ENCODE results near the gene DAZAP1.

Gene DAZAP1

GRCh38 chr19:1389033-1389940 is 18.1 kb upstream of the DAZAP1 start:
- no peak for TF ChIP-seq CTCF (IDR thresholded peaks at IDR 0.05; ENCODE audit: control insufficient read depth, insufficient read depth, low read depth, low read length, missing control alignments)
- no peak overlapping the region for H3K4me3 ChIP-seq (ENCODE audit: control insufficient read depth, low read depth, low read length)
- no peak for DNase-seq (ENCODE audit: low read depth)

- H3K4me3 ChIP-seq (ENCODE audit: control insufficient read depth, low read depth, low read length): no peak overlapping the region
- TF ChIP-seq CTCF (IDR thresholded peaks at IDR 0.05; ENCODE audit: control insufficient read depth, insufficient read depth, low read depth, low read length, missing control alignments): no peak
- DNase-seq (ENCODE audit: low read depth): no peak
Observed at GRCh38 chr19:1390890-1391423, 16.4 kb upstream of the DAZAP1 start.

- no peak for DNase-seq (ENCODE audit: low read depth)
- H3K4me3 ChIP-seq (ENCODE audit: control insufficient read depth, low read depth, low read length): no peak overlapping the region
- TF ChIP-seq CTCF (IDR thresholded peaks at IDR 0.05; ENCODE audit: control insufficient read depth, insufficient read depth, low read depth, low read length, missing control alignments): no peak
Observed at GRCh38 chr19:1392407-1392806, 15.0 kb upstream of the DAZAP1 start.

- no peak overlapping the region for H3K4me3 ChIP-seq (ENCODE audit: control insufficient read depth, low read depth, low read length)
- no peak for DNase-seq (ENCODE audit: low read depth)
- TF ChIP-seq CTCF (IDR thresholded peaks at IDR 0.05; ENCODE audit: control insufficient read depth, insufficient read depth, low read depth, low read length, missing control alignments): no peak
Observed at GRCh38 chr19:1392939-1393530, 14.4 kb upstream of the DAZAP1 start.

- DNase-seq (ENCODE audit: low read depth): no peak
Observed at GRCh38 chr19:1393841-1394240, 13.5 kb upstream of the DAZAP1 start.

More at GRCh38 chr19:1393841-1394240, 13.5 kb upstream of the DAZAP1 start:
- H3K4me3 ChIP-seq (ENCODE audit: control insufficient read depth, low read depth, low read length): no peak overlapping the region
- no peak for TF ChIP-seq CTCF (IDR thresholded peaks at IDR 0.05; ENCODE audit: control insufficient read depth, insufficient read depth, low read depth, low read length, missing control alignments)
